HepG2 (cell line): ENCODE measurements around the gene IL24. TPM values are rescaled to one million over a fixed set of nuclear protein-coding genes. Genes with fewer than 3 reads are reported as not detected.

Experiments
- ATAC-seq: fragments of 200-7000 bp; cut with Tn5 transposase; 3 replicates; pipeline ENCODE4 v1.9.1; 2020; ENCODE audit warnings: mild to moderate bottlenecking, moderate library complexity
- BruUV-seq: library from RNA; stranded (reverse); fragments of 400-500 nt; replicated peaks from 2 replicates; lab custom pipeline; 2021; lab: Mats Ljungman, UMichigan
- CTCF ChIA-PET: fragments of 300-600 bp; formaldehyde crosslinking; extraction: SDS; loops from one replicate; lab custom pipeline; 2021; ENCODE audit warnings: low total read pairs, inconsistent platforms, low intra/inter-chr PET ratio; lab: Yijun Ruan, JAX
- POLR2A ChIA-PET: fragments of 350-600 bp; sonication (Branson Sonifier 250); formaldehyde crosslinking; loops from one replicate; lab custom pipeline; 2020; ENCODE audit warnings: antibody characterized with exemption, inconsistent platforms; lab: Yijun Ruan, JAX
- DNase-seq: peaks from one replicate; pipeline ENCODE4 v3.0.0-alpha.2; 2015; ENCODE audit warnings: low spot score
- FAIRE-seq: peaks from 3 replicates; lab custom pipeline; 2011; peaks lifted over from hg19 to GRCh38; lab: Jason Lieb, UNC
- H2AFZ ChIP-seq: one replicate; pipeline ENCODE4 v1.6.1; 2011; ENCODE audit warnings: low read length, inconsistent platforms
- H3K27ac ChIP-seq: fragments of 300-600 bp; 3 replicates; pipeline ENCODE4 v1.8.0; 2011; ENCODE audit warnings: mixed run types, mild to moderate bottlenecking, mixed read lengths, low read length, inconsistent platforms; ENCODE audit not compliant: insufficient read depth; ENCODE audit errors: extremely low read length
- H3K27me3 ChIP-seq, 2 experiments: fragments of 200-600 bp in 1 of 2; 2 replicates in 1 of 2; 3 replicates in 1 of 2; pipeline versions ENCODE4 v1.6.0 to v1.8.0; 2011; ENCODE audit warnings: low read length in 2 of 2, mild to moderate bottlenecking in 2 of 2, moderate library complexity in 2 of 2, inconsistent platforms in 1 of 2; ENCODE audit not compliant: insufficient read depth in 2 of 2, control insufficient read depth in 1 of 2
- H3K36me3 ChIP-seq, 2 experiments: fragments of 200-600 bp in 1 of 2; replicated peaks in 1 of 2; 2 replicates in 1 of 2; 3 replicates in 1 of 2; pipeline versions ENCODE4 v1.5.1 to v1.8.0; 2011; ENCODE audit warnings: low read length in 2 of 2, inconsistent platforms in 1 of 2; ENCODE audit not compliant: insufficient read depth in 2 of 2, control insufficient read depth in 1 of 2
- H3K4me1 ChIP-seq: 2 replicates; pipeline ENCODE4 v1.5.1; 2012; ENCODE audit warnings: low read length, inconsistent platforms; ENCODE audit not compliant: insufficient read depth
- H3K4me2 ChIP-seq: 2 replicates; pipeline ENCODE4 v1.6.0; 2011; ENCODE audit warnings: low read depth, low read length, inconsistent platforms
- H3K4me3 ChIP-seq, 3 experiments: fragments of 200-600 bp in 1 of 3; sonication (generic), shearing (Covaris generic) in 1 of 3; replicated peaks in 1 of 3; 2 replicates each; pipeline ENCODE4 v1.5.1; 2011 to 2016; ENCODE audit warnings: low read length in 3 of 3, inconsistent platforms in 2 of 3, low read depth in 2 of 3, mild to moderate bottlenecking in 2 of 3, control low read depth in 1 of 3, mixed read lengths in 1 of 3; ENCODE audit not compliant: insufficient read depth in 1 of 3
- H3K79me2 ChIP-seq: one replicate; pipeline ENCODE4 v1.6.1; 2011; ENCODE audit warnings: low read length, inconsistent platforms; ENCODE audit not compliant: insufficient read depth
- H3K9ac ChIP-seq: 2 replicates; pipeline ENCODE4 v1.6.0; 2011; ENCODE audit warnings: mild to moderate bottlenecking, low read depth, low read length, inconsistent platforms; ENCODE audit not compliant: insufficient read depth
- H3K9me3 ChIP-seq: 2 replicates; pipeline ENCODE4 v1.5.1; 2012; ENCODE audit warnings: mild to moderate bottlenecking, low read length
- H4K20me1 ChIP-seq: 2 replicates; pipeline ENCODE4 v1.6.0; 2011; ENCODE audit warnings: inconsistent platforms, mild to moderate bottlenecking, low read length, moderate library complexity; ENCODE audit not compliant: insufficient read depth
- ATAD3A ChIP-seq: sonication (generic); formaldehyde crosslinking; IDR thresholded peaks from 2 replicates; pipeline ENCODE4 v1.4.0; 2020; ENCODE audit warnings: missing genetic modification reagents
- ELF3 ChIP-seq: IDR thresholded peaks from 2 replicates; pipeline ENCODE4 v1.6.1; 2016; ENCODE audit warnings: missing genetic modification reagents, missing compliant biosample characterization
- PCBP1 ChIP-seq: fragments of 200-400 bp; formaldehyde crosslinking; IDR thresholded peaks from 2 replicates; pipeline ENCODE4 v1.6.1; 2017; ENCODE audit warnings: mild to moderate bottlenecking, low read depth, low read length, borderline replicate concordance
- ZNF564 ChIP-seq: sonication (generic); formaldehyde crosslinking; IDR thresholded peaks from 2 replicates; pipeline ENCODE4 v1.8.1; 2023; ENCODE audit warnings: mild to moderate bottlenecking, missing genetic modification reagents
- WGBS: methylation state at CpG from one replicate; pipeline ENCODE4 v1.1.6; 2017; ENCODE audit warnings: low lambda C conversion rate; 5-methylcytosine and 5-hydroxymethylcytosine counted together
- in situ Hi-C: cut with HindIII; loops from 2 replicates; pipeline ENCODE4 v1.10.0; 2017; ENCODE audit warnings: low pct_unique_long_range_greater_than_20kb; ENCODE audit not compliant: extremely low pct_ligation_motif_present
- intact Hi-C: fragments of 100-400 bp; cut with micrococcal nuclease; formaldehyde crosslinking; loops from one replicate; pipeline ENCODE4 v1.10.0; 2022; ENCODE audit not compliant: unreplicated experiment
- polyA plus RNA-seq, 8 experiments: library from polyadenylated mRNA; depleted of rRNA in 3 of 8; stranded (reverse) in 7 of 8; unstranded in 1 of 8; fragments of >200 nt; fragmentation: Illumina TruSeq in 4 of 8; extraction: Trizol in 4 of 8; gene quantifications; 2 replicates each; pipeline versions ENCODE4 v1.2.1 to v1.2.3, GENCODE V29; 2011 to 2016; ENCODE audit warnings: low read depth in 4 of 8, missing spikeins in 1 of 8, mixed read lengths in 1 of 8; ENCODE audit not compliant: insufficient read depth in 1 of 8
- total RNA-seq, 5 experiments: library from RNA; depleted of rRNA; stranded (reverse); fragments of >200 nt; fragmentation: Illumina TruSeq; extraction: Trizol; gene quantifications; 2 replicates each; pipeline ENCODE4 v1.2.3, GENCODE V29; 2016; ENCODE audit warnings: low read depth in 1 of 5
- TF ChIP-seq, protein P1 (sequence below): sonication (generic); formaldehyde crosslinking; IDR thresholded peaks from 2 replicates; pipeline ENCODE4 v1.4.0; 2020; ENCODE audit warnings: missing genetic modification reagents
- TF ChIP-seq, protein P2 (sequence below), 2 experiments: sonication (generic) in 1 of 2; formaldehyde crosslinking in 1 of 2; IDR thresholded peaks; 2 replicates each; pipeline versions ENCODE4 v1.5.1 to v1.6.1; 2011 to 2020; ENCODE audit warnings: borderline replicate concordance in 1 of 2, low read depth in 1 of 2, low read length in 1 of 2, mild to moderate bottlenecking in 1 of 2, missing genetic modification reagents in 1 of 2, moderate library complexity in 1 of 2
- TF ChIP-seq, protein P3 (sequence below): sonication (generic); formaldehyde crosslinking; IDR thresholded peaks from 2 replicates; pipeline ENCODE4 v1.4.0; 2020; ENCODE audit warnings: missing genetic modification reagents

The IL24 gene
- total and polyA plus RNA-seq, 2 of the 13 experiments (the other 11 are each of a cell fraction or from before 2014, with no cell fraction given): not detected

DNA sequence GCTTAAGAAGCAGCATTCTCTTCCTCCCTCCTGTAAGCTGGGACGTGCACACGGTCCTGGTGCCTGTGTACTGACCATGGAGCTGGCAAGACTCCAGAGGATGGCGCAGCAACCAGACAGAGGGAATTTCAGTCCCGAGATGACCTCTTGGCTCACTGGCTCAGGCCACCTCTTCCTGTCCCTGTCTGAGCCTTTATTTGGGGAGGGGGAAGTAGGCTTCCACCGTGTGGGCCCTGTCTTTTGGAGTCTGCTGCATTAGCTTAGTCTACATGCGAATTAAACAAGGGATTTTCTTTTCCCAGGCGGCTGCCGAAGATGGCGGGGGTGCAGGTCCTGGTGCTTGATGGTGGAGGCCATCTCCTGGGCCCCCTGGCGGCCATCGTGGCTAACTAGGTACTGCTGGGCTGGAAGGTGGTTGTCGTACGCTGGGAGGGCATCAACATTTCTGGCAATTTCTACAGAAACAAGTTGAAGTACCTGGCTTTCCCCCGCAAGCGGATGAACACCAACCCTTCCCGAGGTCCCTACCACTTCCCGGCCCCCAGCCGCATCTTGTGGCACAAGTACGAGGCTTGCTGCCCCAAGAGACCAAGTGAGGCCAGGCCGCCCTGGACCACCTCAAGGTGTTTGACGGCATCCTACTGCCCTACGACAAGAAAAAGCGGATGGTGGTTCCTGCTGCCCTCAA is 10.2 kb downstream of the IL24 start (continued):
- TF ChIP-seq, protein P1, sequence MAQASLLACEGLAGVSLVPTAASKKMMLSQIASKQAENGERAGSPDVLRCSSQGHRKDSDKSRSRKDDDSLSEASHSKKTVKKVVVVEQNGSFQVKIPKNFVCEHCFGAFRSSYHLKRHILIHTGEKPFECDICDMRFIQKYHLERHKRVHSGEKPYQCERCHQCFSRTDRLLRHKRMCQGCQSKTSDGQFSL (CRISPR knock-in tag): peak; percentile 87
- TF ChIP-seq, protein P2, sequence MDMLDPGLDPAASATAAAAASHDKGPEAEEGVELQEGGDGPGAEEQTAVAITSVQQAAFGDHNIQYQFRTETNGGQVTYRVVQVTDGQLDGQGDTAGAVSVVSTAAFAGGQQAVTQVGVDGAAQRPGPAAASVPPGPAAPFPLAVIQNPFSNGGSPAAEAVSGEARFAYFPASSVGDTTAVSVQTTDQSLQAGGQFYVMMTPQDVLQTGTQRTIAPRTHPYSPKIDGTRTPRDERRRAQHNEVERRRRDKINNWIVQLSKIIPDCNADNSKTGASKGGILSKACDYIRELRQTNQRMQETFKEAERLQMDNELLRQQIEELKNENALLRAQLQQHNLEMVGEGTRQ (IDR thresholded peaks at IDR 0.05; ENCODE audit: low read depth, low read length): no peak
- TF ChIP-seq, protein P2 (CRISPR knock-in tag; IDR thresholded peaks at IDR 0.05; ENCODE audit: borderline replicate concordance): no peak
- TF ChIP-seq, protein P3, sequence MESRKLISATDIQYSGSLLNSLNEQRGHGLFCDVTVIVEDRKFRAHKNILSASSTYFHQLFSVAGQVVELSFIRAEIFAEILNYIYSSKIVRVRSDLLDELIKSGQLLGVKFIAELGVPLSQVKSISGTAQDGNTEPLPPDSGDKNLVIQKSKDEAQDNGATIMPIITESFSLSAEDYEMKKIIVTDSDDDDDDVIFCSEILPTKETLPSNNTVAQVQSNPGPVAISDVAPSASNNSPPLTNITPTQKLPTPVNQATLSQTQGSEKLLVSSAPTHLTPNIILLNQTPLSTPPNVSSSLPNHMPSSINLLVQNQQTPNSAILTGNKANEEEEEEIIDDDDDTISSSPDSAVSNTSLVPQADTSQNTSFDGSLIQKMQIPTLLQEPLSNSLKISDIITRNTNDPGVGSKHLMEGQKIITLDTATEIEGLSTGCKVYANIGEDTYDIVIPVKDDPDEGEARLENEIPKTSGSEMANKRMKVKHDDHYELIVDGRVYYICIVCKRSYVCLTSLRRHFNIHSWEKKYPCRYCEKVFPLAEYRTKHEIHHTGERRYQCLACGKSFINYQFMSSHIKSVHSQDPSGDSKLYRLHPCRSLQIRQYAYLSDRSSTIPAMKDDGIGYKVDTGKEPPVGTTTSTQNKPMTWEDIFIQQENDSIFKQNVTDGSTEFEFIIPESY (CRISPR knock-in tag): no peak
- TF ChIP-seq ELF3 (CRISPR knock-in tag): no peak

DNA sequence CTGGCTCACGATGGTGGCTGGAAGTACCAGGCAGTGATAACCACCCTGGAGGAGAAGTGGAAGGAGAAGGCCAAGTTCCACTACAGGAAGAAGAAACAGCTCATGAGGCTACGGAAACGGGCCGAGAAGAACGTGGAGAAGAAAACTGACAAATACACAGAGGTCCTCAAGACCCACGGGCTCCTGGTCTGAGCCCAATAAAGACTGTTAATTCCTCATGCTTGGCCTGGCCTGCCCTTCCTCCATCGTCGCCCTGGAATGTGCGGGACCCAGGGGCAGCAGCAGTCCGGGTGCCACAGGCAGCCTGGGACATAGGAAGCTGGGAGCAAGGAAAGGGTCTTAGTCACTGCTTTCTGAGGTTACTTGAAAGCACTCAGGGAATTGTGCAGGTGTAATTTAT is 10.8 kb downstream of the IL24 start:
- Histone ChIP-seq H4K20me1 (no peaks in the 10 kb centered on the region), H3K9ac (no peak overlapping the region), H3K9me3 (no peaks in the 10 kb centered on the region), H3K4me1 (no peaks in the 10 kb centered on the region), H3K36me3 (no peaks in the 10 kb centered on the region), H3K27ac (no peak overlapping the region), H2AFZ (no peak overlapping the region), H3K27me3 (peaks cover 4 to 32% of the 10 kb centered on the region in 2 experiments; a peak in 4 of 5 replicates), H3K79me2 (no peaks in the 10 kb centered on the region), H3K4me3 (no peak overlapping the region), H3K4me2 (no peak overlapping the region)
- no peak for ATAC-seq
- DNase-seq: no peak
- ChIA-PET CTCF (no interaction called here), POLR2A (no interaction called here)
- 50% methylated on average over 10 of the region's 10 CpGs for WGBS
- TF ChIP-seq PCBP1: no peak
- no peak for TF ChIP-seq ZNF564 (CRISPR knock-in tag)
- no peak for TF ChIP-seq ELF3 (CRISPR knock-in tag)
- no peak for TF ChIP-seq ATAD3A (CRISPR knock-in tag)
- intact Hi-C loops (no loop called here), in situ Hi-C loops (loop anchor here (25.0 kb wide), 1 partner anchor 271 kb away; the partner anchor contains the start of gene DYRK3)
- no TSS peak for BruUV-seq
- FAIRE-seq: no peak
